NCI-H2196 (cell line): Measurements from ENCODE around the gene ORMDL1.
"Not testable (repeated sequence)": the region's sequence is repeated elsewhere in the genome, so short reads cannot be mapped to it uniquely, and the experiment has no call there.

Source experiments
- DNase-seq: peaks from one replicate; lab custom pipeline; 2025; ENCODE audit not compliant: unreplicated experiment; lab: John Stamatoyannopoulos, UW

Gene ORMDL1

GRCh38 chr2:189772212-189772611 is 11.9 kb downstream of the ORMDL1 start:
- DNase-seq = no peak

GRCh38 chr2:189770590-189771322 is 13.4 kb downstream of the ORMDL1 start:
- DNase-seq = no peak

GRCh38 chr2:189763908-189764661 is 20.1 kb downstream of the ORMDL1 start:
- no peak for DNase-seq

- DNase-seq = peak; percentile 94
These were observed 21.4 kb downstream of the ORMDL1 start, which contains the start of gene OSGEPL1 for GRCh38 chr2:189762551-189763298. Gene OSGEPL1 (minus strand): TSS chr2:189762792. CDS start chr2:189761640, 1,152 bp downstream.

GRCh38 chr2:189762229-189762550 is 21.9 kb downstream of the ORMDL1 start:
- no peak for DNase-seq

GRCh38 chr2:189760154-189760553 is 24.0 kb downstream of the ORMDL1 start:
- DNase-seq = not testable (repeated sequence)

- no peak for DNase-seq
These were observed 27.7 kb downstream of the ORMDL1 start for GRCh38 chr2:189756311-189756952.

- DNase-seq = peak; percentile 32
These were observed 33.0 kb downstream of the ORMDL1 start for GRCh38 chr2:189751080-189751658.

- DNase-seq = no peak
These were observed 54.7 kb downstream of the ORMDL1 start for GRCh38 chr2:189729430-189729829.

GRCh38 chr2:189726849-189727248 is 57.3 kb downstream of the ORMDL1 start:
- no peak for DNase-seq

- DNase-seq = no peak
These were observed 57.9 kb downstream of the ORMDL1 start for GRCh38 chr2:189726271-189726670.

GRCh38 chr2:189723192-189723591 is 60.9 kb downstream of the ORMDL1 start:
- no peak for DNase-seq
